Thyroid gland (tissue), 4 donors: ENCODE measurements around the gene OPTN.

ENCODE experiments used
- POLR2A ChIP-seq, 2 donors: fragments of 450-650 bp; IDR thresholded peaks; one replicate each; pipeline ENCODE4 v1.6.1; 2017; ENCODE audit warnings: antibody characterized with exemption in 2 of 2, mild to moderate bottlenecking in 2 of 2, moderate library complexity in 1 of 2
- TF ChIP-seq, protein P1 (sequence below), 6 experiments: fragments of 200-600 bp in 3 of 6; fragments of 450-650 bp in 3 of 6; sonication (generic) in 3 of 6; IDR thresholded peaks; one replicate each; pipeline ENCODE4 v1.5.1; 2016 to 2019; ENCODE audit warnings: antibody characterized with exemption in 6 of 6, mild to moderate bottlenecking in 2 of 6, inconsistent platforms in 1 of 6, moderate library complexity in 1 of 6

DNA sequence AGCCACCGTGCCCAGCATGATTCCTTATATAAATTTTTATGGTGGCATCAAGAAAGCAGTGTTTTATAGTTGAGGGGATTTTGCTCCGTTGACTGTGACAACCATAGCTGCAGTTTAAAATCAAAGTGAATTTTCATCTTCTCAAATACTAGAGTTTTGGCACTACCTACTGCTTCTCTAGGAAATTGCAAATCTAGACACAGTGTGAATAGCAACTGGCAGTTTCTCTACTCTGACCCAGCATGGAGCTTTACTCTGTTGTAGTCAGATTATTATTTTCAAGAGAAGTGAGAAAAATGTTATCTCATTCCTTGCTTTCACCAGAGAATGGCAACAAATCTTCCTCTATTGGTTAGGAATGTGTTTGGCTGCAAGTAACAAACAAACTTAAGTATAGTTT lies 84.3 kb downstream of the OPTN start:
- TF ChIP-seq, protein P1, sequence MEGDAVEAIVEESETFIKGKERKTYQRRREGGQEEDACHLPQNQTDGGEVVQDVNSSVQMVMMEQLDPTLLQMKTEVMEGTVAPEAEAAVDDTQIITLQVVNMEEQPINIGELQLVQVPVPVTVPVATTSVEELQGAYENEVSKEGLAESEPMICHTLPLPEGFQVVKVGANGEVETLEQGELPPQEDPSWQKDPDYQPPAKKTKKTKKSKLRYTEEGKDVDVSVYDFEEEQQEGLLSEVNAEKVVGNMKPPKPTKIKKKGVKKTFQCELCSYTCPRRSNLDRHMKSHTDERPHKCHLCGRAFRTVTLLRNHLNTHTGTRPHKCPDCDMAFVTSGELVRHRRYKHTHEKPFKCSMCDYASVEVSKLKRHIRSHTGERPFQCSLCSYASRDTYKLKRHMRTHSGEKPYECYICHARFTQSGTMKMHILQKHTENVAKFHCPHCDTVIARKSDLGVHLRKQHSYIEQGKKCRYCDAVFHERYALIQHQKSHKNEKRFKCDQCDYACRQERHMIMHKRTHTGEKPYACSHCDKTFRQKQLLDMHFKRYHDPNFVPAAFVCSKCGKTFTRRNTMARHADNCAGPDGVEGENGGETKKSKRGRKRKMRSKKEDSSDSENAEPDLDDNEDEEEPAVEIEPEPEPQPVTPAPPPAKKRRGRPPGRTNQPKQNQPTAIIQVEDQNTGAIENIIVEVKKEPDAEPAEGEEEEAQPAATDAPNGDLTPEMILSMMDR (IDR thresholded peaks at IDR 0.05), result no peak
- no peak for TF ChIP-seq POLR2A (IDR thresholded peaks at IDR 0.05)
